GM19023 (cell line): Measurements from ENCODE around the gene FOXP1.

Experiments used
- ATAC-seq: cut with Tn5 transposase; IDR thresholded peaks from one replicate; pipeline ENCODE4 v1.9.1; 2021; ENCODE audit warnings: mild to moderate bottlenecking, moderate library complexity; ENCODE audit not compliant: unreplicated experiment

The FOXP1 gene

DNA sequence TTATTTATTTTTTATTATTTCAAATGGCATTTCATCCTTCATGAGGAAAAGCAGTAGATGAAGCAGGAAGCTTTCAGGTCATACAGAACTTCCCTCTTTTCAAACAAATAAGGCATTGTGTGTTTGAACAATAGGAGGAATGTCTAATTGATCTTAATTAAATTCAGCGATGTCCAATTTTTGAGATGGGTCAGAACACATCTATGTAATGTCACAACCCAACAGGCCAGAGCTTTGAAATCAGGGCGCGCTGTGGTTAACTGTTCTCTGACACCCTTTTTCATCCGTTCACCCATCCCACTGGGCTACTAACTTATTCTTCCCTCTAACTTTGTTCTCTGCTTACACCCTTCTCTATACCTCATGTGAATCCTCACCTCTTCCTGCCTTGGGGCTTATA is 510.5 kb downstream of the FOXP1 start:
- ATAC-seq = no peak

DNA sequence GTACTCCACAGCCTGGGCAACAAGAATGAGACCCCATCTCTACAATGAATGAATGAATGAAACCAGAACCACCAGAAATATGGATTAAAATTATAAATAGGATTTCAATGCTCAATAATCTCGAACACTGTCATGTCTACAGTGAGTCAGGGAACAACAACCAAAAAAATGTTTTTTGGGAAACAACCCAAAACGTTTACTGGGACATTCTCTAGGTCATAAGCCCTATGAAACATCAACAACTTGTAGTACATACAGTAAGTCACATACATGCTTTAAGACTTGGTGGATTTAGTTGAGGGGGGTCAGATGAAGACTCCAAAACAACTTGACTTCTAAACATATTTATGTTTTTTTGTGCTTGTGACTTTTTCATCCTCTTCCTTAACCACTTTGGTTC is 511.2 kb downstream of the FOXP1 start:
- no peak for ATAC-seq

DNA sequence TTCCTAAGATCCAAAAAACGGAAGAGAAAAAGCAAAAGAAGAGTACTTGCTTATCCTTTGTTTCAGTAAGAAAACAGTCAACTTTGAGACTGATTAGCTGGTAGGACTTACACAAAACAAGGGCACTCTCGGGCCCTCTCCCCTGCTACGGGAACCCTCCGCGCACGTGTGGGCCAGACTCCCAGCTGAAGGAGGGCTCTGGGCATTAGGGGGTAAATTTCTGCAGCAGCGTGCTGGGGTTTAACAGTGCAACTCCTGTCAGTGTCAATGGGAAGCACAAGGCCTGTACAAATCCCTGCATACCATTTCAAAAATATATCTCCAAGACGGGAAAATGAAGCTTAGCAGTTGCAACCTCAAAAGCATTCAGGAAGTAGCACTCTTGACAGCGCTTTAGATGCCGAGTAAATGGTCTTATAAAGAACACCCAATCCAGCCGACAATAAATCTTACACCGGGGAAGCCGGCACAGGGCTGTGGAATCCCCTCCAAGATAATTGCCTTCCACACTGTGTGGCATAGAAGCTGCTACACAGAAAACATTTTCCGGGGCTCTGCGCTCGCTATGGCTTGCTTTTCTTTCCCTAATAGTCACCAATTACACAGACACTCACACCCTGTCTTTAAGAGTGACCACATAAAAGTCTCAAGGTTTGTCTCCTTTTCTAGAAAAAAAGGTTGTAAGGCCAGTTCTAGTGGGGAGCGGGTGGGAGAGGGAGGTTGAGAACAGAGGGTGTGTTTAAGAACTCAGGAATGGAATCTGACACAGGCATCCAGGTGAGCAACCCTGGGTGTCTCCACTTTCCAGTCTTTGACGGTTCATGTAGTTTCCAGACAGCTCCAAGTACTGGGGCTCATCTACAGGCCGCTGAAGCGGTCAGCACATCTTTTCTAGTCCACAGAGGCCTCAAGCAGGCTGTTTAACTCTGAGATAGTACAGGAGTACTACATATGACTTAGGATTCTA is 512.7 kb downstream of the FOXP1 start:
- ATAC-seq = no peak

DNA sequence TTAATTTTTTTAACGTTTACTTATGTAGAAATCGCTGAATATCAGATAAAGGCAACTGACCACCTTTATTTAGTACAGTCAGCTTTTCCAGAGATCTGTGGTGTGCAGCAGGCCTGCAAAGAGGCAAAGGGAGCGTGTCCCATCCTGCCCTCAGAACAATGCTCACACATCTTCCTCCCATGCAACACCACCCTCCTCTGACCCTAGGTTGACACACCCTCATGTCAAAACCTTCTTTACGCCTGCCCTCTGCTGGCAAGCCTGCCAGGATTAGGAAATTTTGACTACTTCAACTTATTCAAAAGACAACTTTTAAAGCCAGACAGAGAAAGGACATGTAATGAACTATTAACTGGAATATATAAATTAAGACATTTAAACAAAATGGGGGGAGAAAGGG is 513.7 kb downstream of the FOXP1 start:
- ATAC-seq = no peak

DNA sequence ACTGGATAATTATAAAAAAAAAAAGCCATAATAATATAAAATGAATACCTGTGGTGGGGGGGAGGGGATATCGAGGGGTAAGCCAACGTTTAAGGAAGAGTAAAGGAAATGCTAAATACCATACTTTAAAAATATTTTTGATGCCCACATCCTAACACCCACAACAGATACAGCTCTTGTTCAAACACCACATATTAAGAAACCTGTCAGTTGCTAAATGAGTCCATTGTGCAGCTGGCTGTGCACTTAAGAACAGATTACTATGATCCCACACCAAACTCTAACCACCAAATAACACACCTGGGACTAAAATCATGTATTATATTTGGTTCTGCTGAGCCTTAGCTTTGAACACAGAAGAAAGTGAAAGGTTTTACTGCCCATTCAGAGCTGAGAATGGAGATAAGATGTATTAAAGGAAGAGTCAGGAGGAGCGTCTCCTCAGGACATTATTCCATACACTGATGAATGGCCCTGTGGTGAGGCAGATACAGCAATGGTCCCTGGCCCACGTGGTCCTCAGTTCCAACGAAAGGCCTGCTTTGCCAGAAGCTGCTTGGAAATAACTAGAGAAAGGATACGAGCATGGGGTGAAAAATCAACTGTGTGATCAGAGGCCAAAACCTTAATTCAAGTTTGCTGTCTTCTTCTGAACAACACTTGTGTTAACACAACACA is 515.4 kb downstream of the FOXP1 start:
- no peak for ATAC-seq

DNA sequence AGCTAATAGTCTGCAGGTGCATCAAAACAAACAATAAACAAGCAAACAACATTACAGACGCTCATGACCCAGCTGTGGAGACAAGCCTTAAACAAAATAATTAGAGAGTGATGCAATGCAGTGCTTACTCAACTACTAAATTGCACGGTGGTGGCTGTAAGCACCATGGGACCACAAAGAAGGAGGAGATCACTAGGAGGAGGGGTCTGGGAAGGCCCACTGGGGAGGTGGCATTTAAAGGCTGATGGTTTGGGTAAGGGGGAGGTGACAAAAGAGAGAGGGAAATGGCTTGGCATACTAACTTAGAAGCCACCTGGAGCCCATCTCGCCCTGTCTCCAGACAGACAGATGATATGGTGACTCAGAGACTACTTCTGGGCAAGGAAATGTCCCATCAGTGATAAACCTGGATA is 516.7 kb downstream of the FOXP1 start:
- no peak for ATAC-seq

DNA sequence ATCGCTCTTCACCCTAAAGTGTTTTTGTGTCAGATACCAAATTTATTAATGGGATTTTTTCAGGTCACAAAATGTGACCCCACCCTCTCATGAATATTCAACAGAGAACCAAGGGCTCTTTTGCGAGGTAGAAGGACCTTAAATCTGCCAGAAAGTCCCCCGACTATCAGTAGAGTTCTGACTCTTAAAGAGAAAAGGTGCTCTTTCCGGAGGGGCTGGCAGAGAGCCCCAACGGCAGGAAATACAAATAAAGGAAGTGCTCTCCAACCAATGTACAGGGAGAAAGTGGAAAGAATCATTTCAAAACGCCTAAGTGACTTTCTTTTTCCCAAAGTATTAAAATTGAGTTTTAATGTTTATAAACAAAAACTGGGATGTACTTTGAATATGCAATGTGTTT is 517.2 kb downstream of the FOXP1 start:
- ATAC-seq = no peak

DNA sequence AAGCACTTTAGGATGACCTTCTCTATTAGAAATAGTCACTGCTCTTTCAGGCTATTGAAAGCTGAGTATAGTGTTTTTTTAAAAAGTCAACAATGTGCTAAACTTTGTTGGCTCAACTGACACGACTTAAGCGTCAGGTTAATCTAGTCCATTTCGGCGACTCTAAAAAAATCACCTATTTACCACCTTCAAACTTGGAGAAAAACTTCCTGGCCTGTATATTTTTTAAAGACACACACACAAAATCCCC is 517.8 kb downstream of the FOXP1 start:
- ATAC-seq = no peak

DNA sequence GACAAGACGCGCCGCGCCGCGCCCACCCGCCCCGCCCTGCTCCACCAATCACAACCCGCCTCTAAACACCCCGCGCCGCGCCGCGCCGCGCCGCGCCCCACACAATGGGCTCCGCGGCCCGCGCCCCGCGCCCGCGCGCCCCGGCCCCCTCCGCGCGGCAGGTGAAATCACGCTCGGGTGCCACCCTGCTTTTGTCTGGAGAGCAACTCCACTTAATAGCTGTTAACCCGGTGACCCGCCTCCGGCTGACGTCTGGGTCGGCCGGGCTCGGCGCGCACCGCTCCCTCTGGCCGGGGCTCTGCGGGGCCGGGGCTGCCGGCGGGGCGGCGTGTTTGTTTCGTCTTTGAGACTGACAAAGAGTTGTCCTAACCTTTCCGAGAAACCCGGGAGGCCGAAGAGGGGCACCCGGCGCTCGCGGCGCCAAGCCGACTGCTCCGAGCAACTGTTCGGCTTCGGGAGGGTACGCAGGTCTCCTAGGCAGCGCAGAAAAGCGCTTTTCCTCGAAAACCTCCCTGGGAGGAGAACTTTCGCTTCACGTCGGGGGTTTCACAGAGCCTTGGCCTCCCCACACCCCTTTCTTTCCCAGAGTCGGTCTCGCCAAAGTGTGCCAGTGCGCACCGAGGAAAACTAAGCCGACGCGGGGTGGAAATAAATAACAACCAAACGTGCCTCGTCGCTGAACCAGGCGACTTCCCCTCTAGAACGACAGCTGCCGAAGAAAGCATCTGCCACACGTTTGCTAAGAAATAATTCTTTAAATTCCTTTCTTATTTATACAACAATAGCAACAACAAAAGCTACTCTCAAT is 518.4 kb downstream of the FOXP1 start:
- peak; percentile 32 for ATAC-seq

DNA sequence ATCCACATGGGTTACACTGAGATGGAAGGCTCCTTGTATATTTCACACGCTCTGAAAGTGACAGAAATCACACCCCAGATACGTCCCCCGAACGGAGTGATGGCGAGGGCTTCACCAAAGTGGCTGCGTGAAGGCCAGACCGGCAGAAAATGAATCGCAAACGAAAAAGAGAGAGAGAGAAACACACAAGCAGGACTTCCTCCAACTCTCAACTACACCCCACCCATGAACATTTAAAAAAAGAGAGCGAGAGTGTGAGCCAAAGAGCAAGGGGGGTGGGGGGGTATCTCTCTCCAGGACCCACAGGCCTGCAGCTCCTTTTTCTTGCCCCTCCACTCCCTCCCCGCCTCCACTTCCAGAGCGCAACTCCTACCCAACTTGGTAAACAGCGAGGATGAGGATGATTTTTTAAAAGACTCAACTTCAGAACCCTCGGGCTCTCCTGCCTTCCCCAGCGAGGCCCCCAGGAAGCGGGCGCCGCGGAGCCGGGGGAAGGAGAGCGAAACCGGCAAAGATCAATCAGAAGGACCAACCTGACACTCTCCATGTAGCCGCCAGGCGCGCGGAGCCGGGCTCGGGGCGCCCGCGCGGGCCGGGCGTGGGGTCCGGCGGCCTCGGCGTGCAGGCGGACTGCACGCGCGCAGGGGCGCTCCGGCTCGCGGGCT is 519.1 kb downstream of the FOXP1 start:
- ATAC-seq = peak; percentile 43

DNA sequence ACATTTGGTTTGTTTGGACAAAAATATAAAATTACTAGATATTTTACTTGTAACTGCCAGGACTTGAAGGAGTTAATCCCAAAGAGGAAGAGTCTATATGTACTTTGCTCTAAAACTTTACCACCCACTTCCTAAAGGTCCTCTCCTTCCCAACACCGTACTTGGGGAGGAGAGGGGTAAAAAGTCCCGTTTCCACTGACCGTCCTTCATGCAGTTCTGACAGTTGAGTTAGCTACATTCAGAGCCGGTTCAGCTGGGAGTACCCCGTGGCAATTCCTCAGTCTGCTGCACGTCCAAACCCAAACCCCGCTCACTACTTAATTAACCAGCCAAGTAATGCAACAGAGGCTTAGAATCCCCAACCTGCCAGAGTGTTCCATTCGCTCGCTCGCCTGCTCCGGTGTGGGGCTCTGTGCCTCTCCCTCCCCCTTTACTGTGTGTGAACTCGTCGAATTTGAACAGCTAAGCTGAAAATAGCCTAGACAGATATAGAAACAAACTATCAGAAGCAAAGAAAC is 519.7 kb downstream of the FOXP1 start:
- ATAC-seq = no peak

DNA sequence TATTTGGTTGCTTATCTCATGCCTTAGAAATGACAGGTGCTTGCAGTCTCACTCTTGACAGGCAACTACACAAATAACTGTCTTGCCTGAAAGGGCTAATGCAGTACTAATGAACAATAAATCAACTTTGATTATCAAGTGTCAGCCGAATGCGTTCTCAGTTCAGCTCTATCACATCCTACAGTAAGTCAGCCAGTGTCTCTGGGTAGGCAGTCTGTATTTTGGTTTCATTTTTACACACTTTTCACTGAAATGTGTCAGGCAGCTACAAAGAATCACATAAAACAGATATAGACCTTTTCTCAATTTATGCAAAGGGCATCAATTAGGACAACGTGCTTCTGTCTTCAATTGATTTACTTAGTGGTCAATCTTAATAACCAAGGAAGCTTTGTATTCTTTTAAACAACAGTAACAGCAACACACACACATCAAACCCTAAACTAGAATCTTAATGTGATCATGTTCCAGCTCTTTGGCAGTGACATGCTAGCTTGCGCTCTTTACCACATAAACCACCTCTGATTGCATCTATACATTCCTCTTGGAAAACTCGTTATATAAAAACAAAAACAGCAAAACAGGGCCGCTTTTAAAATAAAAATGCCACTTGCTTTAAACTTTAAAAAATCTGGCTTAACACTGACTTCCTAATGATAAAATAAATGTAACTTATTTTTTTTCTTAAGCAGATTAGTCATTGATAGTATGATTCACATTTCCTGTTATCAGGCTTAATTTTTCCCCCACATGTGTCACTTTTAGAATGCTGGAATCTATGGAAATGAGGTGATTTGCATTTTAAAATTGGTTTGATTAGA is 520.4 kb downstream of the FOXP1 start:
- ATAC-seq = no peak

DNA sequence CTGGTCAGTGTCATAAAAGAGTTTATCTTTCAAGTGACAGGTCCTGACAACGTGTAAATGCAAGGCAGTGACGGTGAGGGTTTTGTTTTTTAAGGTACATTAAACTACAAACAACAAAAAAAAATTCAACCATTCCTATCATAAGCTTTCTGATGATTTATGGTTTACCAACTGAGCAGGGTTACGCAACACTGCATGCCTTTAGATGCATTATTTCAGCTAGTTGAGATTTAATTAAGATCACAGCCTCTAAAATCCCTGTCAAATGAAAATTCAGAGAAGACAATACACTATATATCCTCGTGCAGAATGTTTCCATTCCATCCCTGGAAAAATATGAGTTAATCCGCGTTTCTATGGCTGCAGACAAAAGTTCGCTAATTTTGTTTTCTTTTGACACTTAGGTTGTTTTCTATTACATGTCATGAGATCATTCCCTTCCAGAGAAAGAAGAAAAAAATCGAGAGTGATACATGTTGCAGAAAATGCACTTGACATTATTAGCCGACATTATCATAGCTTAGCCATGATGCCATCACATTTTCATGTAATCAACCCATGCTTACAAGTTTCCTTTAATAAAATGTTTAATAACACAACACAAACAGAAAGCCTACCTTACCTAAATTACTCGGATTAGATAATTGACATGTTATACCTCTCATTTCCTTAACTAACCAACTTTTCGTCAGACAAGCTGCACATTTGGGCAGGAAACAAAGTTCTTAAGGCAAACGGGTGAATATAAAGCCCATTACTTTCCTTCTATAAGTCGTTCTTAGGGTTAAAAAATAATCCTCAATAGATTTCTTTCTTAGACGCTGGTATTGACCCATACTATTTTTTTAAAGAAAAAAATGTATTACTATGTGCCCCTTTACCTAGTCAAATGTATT is 521.2 kb downstream of the FOXP1 start:
- ATAC-seq = no peak

DNA sequence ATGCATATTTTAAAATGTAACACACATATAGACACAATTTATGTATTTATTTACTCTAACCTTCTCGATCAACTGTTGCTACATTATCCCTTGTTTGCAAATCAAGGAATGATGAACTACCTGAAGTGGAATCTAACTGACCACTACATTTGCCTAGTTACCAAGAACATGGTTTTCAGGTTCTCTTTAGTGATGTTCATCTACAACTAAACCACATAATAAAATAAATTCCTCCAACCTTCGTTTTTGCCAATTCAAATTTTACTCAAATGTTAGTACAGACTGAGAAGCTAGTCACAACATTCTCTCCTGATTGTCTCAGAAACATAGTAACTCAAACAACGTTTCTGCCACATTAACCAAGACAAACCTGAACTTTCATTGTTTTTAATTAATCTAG is 521.9 kb downstream of the FOXP1 start:
- no peak for ATAC-seq

DNA sequence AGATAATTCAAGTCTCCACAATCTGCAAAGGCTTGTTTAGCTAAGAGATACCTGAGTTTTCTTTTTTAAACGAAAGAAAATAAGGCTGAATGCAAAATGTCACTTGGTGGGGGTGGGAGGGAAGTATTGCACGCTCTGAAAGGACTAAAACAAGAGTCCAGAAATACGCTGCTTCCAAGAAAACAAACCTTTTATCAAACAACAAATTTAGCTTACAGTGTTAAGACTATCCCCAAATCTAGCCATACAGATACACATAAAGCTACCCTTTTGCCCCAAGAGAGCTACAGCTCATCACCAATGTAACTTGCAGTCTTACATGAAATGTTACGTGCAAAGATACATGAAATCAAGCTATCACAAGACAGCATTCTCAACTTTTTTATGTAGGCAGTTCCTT is 522.5 kb downstream of the FOXP1 start:
- no peak for ATAC-seq

DNA sequence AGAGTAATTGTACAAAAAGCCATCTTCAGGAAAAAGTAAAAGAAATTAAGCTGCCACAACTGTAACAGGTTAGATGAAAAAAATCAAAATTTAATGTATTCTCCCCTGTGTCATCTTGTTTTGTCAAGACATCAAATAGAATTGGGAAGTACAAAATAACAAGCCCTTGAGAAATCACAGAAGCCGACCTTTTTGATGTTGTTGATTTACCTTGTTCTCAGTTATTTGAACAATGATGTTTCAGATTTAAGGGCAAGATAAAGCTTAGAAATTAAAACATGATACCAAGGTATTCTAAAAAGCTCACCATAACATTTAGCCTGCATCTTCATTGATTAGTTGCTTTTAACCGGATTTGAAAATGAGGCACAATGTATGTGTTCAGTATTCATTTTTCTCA is 523.0 kb downstream of the FOXP1 start:
- no peak for ATAC-seq

DNA sequence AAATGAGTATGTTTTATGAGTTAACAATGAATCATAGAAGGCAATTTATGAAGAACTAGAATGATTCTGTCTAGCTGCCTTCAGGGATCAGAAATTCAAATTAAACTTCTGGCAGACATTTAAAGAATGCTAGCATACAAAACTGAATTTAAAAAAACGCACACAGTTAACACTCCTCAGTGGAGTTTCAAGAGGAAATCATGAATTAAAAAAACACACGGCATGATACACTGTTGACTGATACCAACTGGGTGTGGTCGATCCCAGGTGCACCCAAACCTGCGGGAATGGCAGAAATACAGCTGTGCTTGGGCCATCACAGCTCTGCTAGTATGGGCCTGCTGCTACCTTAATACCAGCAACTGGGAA is 526.0 kb downstream of the FOXP1 start:
- ATAC-seq = no peak

DNA sequence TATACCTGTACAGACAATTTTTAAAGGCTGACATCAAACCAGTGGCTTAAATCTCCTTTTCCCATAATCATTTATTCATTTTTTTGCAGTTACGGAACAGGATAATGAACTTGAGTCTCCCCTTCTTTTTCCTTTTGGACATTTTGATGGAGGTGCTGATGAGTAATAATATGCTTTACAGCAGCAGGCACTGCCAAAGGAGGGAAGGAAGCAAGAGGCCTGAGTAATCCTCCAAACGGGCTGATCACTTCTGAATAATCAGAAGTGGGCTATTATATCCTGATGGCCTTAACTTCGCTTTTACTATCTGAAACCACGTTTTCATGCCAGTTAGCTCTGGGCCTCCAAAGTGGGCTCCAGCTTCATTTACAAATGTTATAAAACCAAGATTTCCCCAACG is 527.2 kb downstream of the FOXP1 start:
- ATAC-seq = no peak
